Posterior cingulate gyrus (tissue), 11 donors: ENCODE measurements around the gene KRTAP10-2.

Source experiments
- DNase-seq, 10 donors: peaks; one replicate each; pipeline versions ENCODE4 v3.0.0 to v3.0.0-alpha.2; 2020 to 2021; ENCODE audit warnings: mixed read lengths in 3 of 10
- intact Hi-C: fragments of 100-400 bp; cut with DNase I; formaldehyde crosslinking; loops from one replicate; pipeline ENCODE4 v1.15.1; 2023

The KRTAP10-2 gene

DNA sequence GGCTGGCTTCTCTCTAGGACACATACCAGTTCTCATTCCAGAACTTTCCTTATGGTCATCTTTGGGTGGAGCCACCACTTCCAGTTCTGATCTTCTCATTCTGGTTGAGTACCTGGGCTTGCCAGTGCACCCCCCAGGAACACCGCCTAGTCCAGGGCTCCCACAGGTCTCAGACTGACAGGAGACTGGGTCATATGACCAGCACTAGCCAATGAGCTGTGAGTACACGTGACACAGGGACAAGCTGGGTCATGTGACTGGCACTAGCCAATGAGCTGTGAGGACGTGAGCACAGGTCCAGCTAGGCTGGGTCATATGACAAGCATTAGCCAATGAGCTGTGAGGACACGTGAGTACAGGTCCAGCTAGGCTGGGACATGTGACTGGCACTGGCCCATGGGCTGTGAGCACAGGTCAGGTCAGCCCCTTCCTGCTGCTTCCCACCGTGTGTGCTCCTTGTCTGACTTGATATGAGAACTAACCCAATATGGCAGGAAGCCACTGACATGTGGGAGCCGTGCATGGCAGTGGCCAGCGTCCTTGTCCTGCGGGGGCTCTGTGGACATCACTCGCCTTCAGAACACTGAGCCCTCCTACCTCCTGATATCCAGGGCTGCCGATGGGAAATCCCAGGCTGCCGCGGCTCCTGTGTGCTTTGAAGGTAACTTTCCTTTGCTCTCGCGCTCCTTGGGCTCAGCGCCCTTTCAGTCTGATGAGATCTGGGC is 34.0 kb downstream of the KRTAP10-2 start:
- intact Hi-C loops = no loop called here
- DNase-seq = peak in 5 of 10 donors; percentile 41 to 90 (median 76)

DNA sequence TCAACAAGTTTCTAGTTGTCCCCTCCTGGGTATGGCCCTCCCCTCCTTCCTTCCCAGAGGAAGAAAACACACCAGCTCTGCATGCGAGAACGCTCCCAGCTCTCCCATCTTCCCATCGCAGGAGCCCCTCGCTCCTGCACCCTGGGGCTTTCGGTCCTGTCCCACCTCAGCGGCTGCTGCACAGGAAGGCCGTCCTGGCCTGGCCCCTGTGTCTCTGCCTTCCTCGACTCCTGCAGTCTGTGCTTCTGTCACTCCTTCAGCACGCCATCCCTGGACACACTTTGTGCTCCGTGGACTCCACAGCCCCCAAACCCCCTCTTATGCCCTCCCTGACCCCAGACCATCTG is 34.5 kb downstream of the KRTAP10-2 start:
- intact Hi-C loops = no loop called here
- peak in 4 of 10 donors; percentile 17 to 65 (median 48) for DNase-seq

DNA sequence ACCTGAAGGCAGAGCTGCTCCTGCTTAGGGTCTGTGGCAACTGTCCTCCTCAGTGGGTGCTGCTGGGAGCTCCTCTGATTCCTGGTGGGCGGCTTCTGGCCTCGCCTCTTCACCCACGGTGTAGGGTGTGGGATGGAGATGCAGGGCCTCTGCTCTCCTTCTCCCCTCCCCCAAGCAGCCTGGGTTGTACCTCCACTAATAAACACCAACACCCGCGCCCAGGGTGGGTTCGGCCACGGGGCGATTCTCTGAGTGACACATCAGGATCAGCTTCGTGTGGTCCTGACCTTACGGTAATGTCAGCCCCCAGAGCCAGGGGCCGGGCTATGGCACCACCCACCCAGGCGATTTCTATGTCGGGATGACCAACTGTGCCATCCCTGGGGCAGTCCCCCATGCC is 35.0 kb downstream of the KRTAP10-2 start:
- intact Hi-C loops = no loop called here
- DNase-seq = peak in 4 of 10 donors; percentile 4 to 66 (median 53)

DNA sequence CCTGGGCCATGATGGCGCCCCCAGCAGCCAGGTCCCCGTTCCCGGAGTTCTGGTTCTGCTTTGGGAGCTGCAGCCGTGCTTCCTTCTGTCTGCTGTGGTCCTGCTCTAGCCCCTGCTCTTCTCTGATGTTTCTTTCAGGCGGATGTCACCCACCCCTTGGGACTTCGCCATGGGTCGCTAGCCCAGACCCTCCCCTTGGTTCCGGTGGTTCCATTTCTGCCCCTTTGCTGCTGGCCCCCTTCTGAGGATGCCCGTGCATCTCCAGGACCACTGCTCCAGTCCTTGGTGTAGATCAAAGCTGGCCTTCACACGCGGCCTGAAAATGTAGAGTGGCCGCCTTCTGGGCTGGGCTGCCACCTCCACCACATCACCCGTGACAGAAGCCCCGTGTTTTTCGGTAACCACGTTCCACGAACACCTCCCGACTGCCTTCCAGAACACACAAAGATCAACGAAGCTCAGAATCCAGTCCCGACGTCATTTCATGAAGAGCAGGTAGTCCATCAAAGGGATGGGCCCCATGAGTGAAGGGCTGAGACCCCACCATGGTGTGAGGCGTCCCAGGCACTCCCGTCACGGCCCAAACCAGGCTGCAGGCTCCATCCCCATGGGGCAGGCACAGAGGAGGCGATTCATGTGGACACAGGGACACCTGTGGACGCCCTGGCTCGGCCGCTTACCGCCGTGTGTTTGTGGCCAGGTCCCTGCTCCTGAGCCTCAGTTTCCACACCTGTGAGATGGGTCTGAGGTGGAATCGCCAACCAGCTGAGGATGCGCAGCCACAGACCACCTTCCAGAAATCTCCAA is 35.7 kb downstream of the KRTAP10-2 start:
- intact Hi-C loops = no loop called here
- DNase-seq = peak in 4 of 10 donors; percentile 16 to 70 (median 62)

DNA sequence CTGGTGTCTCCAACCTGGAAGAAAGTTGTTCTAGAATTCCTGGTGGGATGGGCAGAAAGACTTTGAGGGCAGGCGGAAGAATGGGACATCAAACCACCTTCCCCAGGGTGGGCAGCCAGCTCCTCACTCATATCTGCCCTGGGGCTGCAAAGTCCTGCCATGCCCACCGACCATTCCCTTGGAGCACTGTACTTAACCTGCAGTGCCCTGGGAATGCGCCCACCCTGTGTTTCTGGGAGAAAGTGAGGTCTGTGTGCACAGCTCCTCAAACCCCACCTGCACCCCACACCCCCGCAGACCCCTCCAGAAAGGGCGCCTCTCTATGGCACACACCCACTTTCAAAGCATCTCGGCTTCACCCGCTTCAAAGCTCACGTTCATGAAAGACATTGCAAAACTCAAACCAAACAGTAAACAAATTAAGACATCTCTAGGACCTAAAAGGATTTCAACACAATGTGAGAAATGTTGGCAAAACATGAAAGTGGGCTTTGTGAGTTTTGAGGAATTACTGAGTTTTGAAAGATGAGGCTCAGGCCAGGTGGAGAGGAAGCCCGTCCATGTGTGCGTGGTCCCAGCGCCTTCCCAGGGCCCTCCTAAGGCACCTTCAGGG is 36.5 kb downstream of the KRTAP10-2 start:
- intact Hi-C loops = no loop called here
- peak in 4 of 10 donors; percentile 12 to 58 (median 36) for DNase-seq

DNA sequence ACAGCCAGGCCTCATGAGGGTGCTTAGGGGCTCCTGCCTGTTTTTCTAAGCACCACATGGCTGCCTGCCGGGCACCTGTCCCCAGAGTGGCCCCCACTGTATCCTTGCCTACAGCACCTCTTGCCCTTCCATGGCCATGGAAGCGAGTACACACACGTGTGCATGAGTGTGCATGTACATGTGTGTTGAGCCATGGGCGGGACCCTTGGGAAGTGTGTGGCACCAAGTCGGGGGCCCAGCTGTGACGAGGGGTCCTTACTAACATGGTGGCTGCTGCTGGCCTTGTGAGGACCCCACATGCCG is 37.1 kb downstream of the KRTAP10-2 start:
- peak in 4 of 10 donors; percentile 11 to 76 (median 52) for DNase-seq
- intact Hi-C loops = no loop called here

DNA sequence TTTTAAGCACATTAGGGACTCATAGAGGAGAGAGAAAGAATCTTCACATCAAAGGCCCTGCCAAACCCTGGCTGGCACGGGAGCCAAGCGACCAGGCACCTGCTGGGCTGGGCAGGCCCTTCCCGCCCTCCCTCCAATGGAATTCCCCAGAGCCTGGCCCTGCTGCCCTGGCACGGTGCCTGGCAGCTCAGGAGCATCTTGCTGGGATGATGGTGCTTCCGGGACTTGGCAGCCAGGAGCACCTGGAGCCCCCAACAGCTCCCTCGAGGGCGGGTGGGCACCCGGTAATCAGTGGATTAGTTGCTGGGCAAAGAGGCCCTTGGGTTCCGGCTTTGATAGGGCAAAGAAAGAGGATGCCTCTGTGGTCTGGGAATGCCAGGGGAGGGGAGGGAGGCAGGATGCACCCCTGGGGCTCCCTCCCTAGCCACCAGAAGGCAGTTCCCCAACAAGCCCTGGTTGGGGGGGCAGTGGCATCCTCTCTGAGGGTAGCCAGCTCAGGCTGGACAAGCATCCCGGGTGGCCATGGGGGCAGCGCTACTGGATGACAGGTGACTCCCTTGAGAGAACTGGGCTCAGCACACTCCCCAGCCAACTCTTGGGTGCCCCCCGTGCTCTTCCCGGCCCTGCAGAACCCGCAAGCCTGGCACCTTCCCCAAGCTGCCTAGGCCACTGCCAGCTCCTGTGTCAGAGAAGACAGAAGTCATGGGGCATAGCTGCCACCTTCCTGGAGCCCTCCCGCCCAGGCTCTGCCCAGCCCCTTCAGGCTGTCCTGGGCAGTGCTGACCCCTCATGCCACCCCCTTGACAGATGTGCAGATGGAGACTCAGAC is 37.7 kb downstream of the KRTAP10-2 start:
- intact Hi-C loops = no loop called here
- peak in 4 of 10 donors; percentile 19 to 76 (median 46) for DNase-seq

DNA sequence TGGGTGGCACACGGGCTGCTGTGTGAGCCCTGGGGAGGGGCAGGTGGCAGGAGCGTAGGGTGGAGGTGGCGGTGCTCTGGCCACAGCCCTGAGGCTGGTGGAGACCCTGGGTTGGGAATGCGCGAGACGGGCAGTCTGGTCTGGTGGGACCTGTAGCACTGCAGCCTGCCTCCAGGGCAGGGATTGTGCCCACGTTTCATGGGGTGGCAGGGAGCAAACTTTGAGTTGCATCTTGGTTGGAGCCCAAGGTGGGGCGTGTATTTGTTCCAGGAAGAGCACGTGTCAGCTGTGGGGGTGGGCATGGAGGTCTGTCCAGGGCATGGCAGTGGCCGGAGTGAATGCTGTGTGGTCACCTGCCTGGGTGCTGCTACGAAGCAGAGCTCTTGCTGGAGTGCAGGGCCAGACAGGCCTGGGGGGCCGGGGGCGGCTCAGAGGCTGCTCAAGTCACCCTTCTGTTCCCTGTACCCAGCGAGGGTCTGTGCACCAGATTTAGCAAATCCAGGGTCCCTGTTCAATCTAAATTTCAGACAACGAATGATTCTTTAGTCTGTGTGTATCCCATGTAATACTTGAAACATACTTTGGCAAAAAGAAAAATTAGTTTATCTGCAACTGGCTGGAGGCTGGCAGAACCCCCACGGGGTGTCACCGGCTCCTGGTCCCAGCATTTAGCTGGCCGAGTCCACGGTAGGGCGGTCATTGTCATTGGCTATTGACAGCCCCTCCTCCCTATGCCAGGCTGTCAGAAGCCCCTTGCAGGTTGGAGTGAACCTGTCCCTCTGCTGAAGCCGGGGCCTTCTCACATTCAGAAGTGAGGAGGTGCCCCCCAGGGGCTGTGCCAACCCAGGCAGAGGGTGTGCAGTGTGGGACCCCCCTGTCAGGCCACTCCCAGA is 38.6 kb downstream of the KRTAP10-2 start:
- intact Hi-C loops = no loop called here
- peak in 4 of 10 donors; percentile 25 to 71 (median 50) for DNase-seq

DNA sequence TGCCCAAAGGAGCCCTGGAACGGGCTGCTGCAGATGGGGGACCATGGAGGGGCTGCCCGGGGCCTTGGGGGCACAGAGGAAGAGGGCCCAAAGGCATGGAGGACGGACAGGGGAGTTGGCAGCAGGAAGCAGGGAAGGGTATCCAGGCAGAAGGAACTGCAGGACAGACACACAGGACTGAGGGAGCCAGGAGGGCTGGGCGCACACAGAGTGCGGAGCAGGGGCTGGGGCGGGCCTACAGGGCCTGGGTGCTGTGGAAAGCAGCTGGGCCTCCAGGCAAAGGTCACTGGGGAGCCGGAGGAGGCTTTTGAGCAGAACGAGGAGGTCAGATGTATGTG is 39.4 kb downstream of the KRTAP10-2 start:
- peak in 3 of 10 donors; percentile 19 to 79 (median 50) for DNase-seq
- intact Hi-C loops = no loop called here

DNA sequence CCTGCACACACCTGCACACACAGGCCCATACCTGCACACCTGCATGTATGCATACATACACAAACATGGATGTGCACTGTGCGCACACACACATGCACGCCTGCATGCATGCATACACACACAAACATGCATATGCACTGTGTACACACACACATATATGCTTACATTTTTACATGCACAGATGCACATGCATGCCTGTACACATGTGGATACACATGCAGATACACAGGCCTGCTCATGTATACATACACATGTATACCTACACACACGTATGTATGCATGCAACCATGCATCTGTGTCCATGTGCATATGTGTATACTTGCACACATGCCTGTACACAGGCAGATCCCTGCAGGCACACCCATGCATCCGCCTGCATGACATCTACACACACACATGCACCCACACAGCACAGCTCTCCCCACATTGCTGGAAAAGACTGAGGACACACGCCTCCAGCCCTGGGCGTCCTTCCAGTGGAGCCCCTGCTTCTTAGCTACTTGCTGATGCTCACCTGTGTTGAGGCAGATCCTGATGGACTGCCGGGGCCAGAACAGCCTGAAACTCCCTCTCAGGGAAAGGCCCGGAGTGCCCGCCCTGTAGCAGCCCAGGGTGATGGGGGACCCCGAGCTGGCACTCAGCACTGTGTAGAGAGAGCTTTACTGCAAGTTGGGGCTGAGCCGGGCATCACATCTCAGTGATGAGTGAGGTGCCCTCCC is 39.9 kb downstream of the KRTAP10-2 start:
- intact Hi-C loops = no loop called here
- peak in 7 of 10 donors; percentile 8 to 90 (median 44) for DNase-seq

DNA sequence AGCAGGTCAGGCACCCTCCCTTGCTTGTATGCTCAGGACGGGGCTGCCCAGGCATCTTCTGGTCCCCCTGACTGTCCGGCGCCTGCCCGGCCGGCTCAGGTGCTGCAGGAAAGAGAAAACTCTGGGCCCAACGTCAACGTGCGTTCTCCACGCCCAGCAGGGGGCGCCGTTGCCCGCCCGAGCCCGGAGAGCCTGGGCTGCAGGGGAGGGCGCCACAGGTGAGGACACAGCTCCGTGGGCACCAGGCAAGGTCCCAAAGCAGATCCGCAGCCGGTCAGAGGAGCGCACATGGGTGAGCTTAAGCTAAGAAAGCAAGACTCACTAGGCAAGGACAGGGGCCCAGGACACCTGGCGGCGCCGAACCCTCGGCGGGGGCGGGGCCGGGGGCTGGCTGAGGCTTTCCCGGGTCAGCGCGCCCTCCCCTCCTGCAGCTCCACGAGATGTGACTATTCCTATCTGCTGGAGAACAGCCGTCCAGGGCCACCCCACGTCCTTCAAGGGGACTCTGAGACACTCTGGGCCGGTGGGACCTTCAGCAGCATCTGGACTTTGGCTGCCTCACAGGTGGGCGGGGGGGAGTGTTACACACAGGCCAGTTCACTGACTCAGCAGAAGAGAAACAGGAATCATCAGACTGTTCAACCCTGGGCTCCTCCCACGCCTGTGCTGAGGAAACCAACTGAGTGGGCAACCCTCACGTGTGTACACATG is 40.6 kb downstream of the KRTAP10-2 start:
- intact Hi-C loops = loop anchor here (1.0 kb wide), 1 partner anchor 283 kb away; no protein-coding TSS in a partner anchor
- DNase-seq = peak in 8 of 10 donors; percentile 24 to 88 (median 34)

DNA sequence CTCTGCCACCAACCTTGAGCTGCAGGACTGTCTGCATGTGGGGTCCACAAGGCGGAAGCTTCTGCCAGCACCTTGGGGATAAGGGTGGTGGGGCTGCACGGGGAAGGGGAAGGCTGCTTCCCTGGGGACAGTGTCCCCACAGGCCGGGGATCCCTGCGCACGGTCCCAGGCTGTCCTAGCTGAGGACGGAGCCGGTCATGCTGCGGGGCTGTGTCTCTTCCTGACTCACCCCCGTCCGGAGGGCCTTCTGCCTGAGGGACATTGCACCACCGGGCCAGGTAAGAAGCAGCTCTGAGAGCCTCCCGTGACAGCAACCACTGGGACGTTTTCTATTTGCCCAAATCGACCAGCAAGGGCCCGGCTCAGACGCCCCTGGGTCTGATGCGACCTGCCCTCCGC is 41.2 kb downstream of the KRTAP10-2 start:
- intact Hi-C loops = loop anchor here (1.0 kb wide), 1 partner anchor 283 kb away; no protein-coding TSS in a partner anchor
- DNase-seq = peak in 3 of 10 donors; percentile 18 to 64 (median 59)

DNA sequence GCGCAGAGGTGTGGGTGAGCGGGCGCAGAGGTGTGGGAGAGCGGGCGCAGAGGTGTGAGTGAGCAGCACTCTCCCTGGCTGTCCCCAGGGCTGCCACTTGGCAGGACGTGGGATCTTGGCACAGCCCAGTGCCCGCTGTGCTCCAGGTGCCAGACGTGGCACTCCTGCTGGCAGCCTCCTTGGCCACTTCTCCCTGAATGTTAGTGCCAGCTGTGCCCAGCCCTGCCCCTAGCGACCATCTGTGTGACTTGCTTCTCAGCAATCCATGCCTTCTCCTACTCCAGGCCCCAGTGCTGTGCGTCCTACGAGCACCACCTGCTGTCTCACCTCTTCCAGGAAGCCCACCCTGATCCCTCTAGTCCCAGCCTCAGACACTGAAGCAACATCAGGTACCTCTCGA is 41.8 kb downstream of the KRTAP10-2 start:
- intact Hi-C loops = no loop called here
- DNase-seq = peak in 7 of 10 donors; percentile 26 to 92 (median 46)

DNA sequence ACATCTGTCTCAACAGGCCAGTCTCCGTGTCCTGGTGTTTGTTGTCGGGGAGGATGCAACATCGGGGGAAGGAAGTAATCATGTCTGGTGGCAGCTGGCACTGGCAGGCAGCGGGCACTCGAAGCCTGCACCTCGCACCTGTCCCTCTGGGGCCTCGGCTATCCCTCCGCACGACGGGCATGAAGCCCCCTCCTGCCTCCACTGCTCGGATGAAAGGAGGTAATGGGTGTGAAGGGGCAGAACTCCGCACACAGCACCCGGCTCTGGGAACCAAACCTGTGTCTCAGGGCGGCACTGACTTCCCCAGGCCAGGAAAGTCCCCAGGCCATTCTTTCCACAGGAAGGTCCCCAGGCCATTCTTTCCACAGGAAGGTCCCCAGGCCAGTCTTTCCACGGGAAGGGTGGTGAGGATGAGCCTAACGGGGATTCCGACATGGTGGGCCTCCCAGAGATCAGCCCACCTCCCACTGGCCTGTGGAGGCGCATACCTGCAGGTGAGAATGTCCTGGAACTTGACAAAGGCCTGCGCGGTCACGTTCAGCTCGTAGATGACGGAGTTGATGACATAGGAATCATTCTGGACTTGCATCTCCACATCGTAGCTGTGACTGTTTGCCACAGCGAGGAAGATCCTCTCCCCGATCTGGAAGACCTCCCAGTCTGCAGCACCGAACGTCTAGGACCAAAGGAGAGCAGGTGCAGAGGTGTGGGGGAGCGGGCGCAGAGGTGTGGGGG is 42.4 kb downstream of the KRTAP10-2 start:
- intact Hi-C loops = no loop called here
- peak in 4 of 10 donors; percentile 7 to 77 (median 72) for DNase-seq

DNA sequence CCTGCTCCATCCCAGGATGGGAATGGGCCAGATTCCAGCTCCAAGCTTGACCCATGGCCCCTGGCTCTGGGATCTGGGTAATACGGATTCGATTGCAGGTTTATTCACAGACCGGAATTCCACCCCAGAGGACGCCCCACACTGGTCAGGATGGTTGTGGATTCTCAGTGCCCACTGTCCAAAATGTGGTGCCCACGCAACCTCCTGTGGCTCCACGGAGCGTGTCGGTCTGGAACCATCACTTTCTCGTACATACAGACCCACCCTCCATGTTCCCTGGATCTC is 42.9 kb downstream of the KRTAP10-2 start:
- intact Hi-C loops = no loop called here
- peak in 3 of 10 donors; percentile 5 to 58 (median 46) for DNase-seq

DNA sequence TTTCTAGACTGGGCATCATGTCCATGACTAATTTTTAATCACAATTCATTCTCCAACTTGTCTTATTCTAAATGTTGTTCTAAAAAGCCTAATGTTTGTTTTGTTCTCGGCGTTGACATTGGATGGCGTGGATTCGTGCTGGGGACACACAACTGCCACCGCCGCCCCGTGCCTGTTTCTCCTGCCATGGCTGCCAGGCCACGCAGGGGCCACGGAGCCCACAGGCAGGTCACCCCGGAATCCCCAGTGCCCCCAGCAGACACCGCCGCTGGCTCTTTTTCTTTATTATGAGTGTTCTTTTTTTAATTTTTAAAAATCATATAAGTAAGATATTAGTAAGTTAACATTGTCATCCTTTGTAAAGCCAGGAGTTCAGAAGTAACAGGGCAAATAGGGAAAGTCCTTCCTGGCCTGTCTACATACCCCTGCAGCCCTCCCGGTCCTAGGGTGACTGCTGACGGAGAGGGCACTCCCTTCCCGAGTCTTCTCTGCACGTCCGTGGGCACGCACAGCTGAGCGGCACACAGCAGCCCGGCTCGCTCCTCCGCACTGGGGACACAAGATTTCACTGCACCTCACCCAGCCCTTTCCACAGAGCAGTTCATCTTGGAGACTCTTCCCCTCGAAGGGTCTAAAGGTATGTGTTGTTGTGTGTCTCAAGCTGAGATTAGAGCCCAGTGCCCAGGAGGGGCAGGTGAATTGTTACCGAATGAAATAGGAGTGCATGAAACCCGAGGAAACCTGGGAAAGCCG is 43.5 kb downstream of the KRTAP10-2 start:
- intact Hi-C loops = no loop called here
- peak in 4 of 10 donors; percentile 24 to 63 (median 54) for DNase-seq
